Inferior parietal cortex (tissue), 1 donor: Measurements from ENCODE around the gene HAAO.
"Not testable (repeated sequence)": the region's sequence is repeated elsewhere in the genome, so short reads cannot be mapped to it uniquely, and the experiment has no call there.

ENCODE experiments used
- DNase-seq: peaks from one replicate; pipeline ENCODE4 v3.0.0-alpha.2; 2016; ENCODE audit errors: extremely low spot score

HAAO gene

GRCh38 chr2:42792583-42793333 is at the start of gene HAAO:
HAAO (minus strand) TSS chr2:42792583; CDS start chr2:42792536, 47 bp downstream.
- DNase-seq = no peak

GRCh38 chr2:42841344-42841743 is 49.0 kb upstream of the HAAO start:
- DNase-seq = no peak

GRCh38 chr2:42840760-42841159 is 48.4 kb upstream of the HAAO start:
- DNase-seq = no peak

- DNase-seq = no peak
Observed at GRCh38 chr2:42839809-42840501, 47.6 kb upstream of the HAAO start.

DNA sequence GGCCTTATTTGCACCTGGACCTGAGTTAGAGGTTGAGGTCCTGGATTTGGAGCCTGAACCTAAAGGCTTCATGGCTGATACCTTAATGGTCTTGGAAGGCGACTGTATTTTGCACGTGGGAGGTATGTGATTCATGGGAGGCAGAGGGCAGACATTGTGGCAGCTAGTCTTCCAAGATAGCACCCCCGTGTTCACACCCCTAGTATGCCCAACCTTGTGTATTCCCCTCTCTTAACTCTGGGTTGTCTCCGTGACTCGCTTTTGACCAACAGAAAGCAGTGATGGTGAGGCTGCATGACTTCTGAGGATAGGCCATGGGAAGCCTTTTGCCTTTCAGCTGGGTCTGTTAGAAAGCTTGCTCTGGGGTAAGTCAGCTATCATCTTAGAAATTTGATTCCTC is 45.8 kb upstream of the HAAO start:
- no peak for DNase-seq

DNA sequence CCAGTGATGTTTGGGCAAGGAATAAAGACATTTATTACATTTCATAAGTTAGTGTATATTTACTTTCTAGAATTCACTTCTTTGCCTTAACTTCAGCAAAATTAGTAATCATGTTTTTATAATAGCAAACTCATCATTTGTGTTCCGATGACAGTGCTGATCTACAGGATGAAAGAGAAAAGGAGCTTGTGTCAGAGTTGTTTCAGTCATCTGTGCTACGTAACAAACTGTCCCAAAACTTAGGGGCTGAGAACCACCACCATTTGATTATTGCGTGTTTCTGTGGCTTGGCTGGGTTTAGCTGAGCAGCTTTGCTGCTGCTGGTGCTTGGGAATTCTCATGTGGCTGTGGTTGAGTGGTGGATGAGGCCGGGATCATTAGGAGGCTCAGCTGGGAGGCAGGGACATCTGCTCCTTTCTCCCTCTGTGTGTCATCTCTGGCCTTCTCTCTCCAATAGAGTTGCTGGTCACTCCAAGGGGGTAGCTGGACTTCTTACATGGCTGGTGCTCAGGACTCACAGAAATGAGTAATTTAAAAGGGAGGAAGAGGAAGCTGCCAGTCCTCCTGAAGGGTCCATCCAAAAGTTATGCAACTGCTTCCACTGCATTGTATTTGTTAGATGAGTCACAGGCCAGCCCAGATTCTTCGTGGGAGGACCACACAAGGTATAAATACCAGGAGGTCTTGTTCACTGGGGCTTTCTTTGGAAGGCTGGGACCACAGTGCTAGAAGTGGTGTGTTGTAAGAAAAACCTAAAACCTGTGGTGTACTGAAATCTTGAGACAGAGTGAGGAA is 43.4 kb upstream of the HAAO start:
- DNase-seq = no peak

GRCh38 chr2:42834161-42834560 is 41.8 kb upstream of the HAAO start:
- no peak for DNase-seq

GRCh38 chr2:42832289-42832634 is 39.9 kb upstream of the HAAO start:
- DNase-seq = no peak

DNA sequence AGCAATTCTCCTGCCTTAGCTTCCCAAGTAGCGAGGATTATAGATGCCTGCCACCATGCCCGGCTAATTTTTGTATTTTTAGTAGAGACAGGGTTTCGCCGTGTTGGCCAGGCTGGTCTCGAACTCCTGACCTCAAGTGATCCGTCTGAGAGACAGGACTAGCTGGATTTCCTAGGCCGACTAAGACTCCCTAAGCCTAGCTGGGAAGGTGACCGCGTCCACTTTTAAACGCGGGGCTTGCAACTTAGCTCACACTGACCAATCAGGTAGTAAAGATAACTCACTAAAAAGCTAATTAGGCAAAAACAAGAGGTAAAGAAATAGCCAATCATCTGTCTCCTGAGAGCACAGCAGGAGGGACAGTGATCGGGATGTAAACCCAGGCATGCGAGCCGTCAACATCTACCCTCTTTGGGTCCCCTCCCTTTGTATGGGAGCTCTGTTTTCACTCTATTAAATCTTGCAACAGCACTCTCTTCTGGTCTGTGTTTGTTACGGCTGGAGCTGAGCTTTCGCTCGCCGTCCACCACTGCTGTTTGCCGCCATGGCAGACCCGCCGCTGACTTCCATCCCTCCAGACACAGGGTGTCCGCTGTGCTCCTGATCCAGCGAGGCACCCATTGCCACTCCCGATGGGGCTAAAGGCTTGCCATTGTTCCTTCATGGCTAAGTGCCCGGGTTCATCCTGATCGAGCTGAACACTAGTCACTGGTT is 39.3 kb upstream of the HAAO start:
- not testable (repeated sequence) for DNase-seq

DNA sequence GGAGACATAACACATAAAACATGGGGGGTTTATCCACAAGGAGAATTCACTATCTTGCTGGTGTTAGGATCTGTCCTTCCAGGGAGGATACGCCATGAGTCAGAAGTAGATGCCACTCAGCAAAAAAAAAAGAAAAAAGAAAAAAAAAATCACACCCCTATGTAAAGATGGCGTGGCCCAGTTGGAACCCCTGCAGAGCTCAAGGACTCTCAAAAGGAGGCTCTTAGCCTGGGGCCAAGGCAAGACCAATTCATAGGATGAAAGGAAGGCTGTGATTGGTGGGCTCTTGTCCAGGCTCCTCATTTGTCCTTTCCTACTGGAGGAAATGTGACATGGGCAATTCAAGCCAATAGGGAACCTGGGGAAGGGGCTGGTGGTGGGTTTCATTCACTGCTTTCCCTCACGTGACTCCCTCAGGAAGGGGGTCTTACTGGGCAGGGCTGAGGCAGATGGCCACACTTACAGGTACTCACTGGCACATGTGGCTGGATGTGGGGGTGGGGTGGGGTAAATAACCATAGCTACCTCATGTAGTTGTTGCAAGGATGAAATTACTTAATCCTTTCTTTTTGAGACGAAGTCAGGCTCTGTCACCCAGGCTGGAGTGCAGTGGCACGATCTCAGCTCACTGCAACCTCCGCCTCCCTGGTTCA is 38.7 kb upstream of the HAAO start:
- DNase-seq = no peak

DNA sequence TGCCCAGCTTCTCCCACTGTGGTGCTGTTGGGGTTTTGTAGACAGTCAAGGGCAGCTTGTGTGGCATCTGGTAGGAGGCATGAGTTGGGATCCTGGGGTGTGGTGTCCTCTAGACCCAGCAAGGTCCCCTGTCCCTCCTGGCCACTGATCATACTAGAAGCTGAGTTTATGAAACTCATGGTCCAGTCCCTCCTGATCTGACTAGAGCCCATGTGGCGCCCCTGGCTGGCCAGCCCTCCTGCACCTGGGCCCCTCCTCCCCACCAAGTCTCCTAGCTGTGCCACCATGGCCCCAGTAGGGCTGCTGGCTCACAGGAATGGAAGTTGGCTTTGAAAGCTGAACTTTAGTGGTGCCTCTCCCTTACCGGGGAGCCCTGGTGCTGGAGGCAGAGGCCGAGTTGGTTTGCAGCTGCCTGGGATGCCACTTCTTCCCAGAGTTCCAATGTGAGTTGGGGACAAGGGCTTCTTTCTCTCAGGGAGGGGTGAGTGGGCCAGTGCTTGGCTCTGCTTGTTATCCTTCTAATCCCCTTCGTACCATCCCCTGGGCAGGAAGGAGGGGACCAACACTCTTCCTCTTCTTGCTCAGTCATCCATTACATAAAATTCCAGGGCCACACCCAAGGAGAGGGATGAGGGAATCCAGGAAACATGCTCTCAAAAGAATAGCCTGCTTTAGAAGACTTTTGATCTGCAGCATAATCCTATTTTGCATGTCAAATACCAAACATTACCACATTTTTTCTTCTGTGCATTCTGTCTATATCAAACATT is 37.5 kb upstream of the HAAO start:
- no peak for DNase-seq

DNA sequence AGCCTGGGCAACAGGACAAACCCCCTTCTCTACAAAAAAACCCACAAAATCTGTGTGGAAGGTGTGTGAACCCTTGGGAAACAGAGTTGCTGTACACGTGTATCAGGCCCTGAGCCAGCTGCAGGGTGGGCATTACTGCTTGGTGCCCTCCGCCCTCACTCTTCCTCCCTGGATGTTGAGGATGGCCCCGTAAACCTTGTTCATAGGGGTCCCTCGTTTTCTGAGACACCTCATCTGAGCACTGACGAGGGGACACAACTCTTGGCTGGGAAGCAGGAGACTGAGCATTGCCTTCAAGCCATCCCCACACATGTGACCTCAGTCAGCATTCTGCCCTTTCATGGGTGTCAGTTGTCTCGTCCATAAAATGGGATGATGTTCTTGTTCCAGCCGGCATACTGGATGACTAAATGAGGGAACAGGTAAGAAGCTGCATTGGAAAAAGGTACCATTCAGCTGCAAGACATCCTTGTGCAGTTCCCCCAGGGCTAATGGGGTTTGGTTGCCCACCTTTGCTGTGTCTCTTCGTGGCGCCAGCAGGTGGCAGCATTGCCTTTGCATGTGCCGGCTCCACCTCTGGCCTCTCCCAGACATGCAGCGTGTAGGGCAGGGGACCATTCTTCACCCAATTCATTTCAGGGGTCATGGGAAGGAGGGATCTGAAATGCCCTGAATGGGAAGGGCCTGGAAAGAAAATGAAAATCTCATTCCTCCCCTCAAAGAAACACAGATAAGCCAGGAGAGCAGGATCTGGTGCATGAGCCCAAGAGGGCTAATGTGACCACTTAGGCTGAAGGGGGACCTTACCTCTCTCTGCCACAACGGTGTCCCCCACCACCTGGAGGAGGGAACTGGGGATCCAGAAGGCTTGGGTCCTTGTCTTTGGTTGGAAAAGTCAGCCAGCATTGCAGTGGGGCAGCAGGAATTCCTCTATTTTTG is 36.4 kb upstream of the HAAO start:
- DNase-seq = peak; percentile 73

GRCh38 chr2:42827647-42828486 is 35.5 kb upstream of the HAAO start:
- DNase-seq = peak; percentile 93

- DNase-seq = peak; percentile 8
Observed at GRCh38 chr2:42826231-42826630, 33.8 kb upstream of the HAAO start.

GRCh38 chr2:42824454-42824807 is 32.0 kb upstream of the HAAO start:
- DNase-seq = no peak

- no peak for DNase-seq
Observed at GRCh38 chr2:42823744-42824453, 31.5 kb upstream of the HAAO start.

GRCh38 chr2:42819160-42819559 is 26.8 kb upstream of the HAAO start:
- DNase-seq = no peak

- DNase-seq = no peak
Observed at GRCh38 chr2:42815726-42816125, 23.3 kb upstream of the HAAO start.
